WTC11 (cell line): ENCODE measurements around the gene TMEM235. TPM values are rescaled to one million over a fixed set of nuclear protein-coding genes. Genes with fewer than 3 reads are reported as not detected.
A peak's percentile ranks its signal among the peaks of the same experiment; 100 is the strongest.

Source experiments
- ATAC-seq: fragments of 200-7000 bp; cut with Tn5 transposase; 2 replicates; pipeline ENCODE4 v1.10.0; 2021; ENCODE audit warnings: mild to moderate bottlenecking, moderate library complexity
- CTCF ChIA-PET: fragments of 300-600 bp; sonication (Branson Sonifier 250); formaldehyde crosslinking; loops from one replicate; lab custom pipeline; 2021; ENCODE audit warnings: antibody characterized with exemption; lab: Charles Lee
- POLR2A ChIA-PET: fragments of 350-600 bp; sonication (Branson Sonifier 250); formaldehyde crosslinking; loops from one replicate; lab custom pipeline; 2021; ENCODE audit warnings: antibody characterized with exemption; lab: Charles Lee
- DNase-seq: peaks from one replicate; pipeline ENCODE4 v3.0.0; 2021; ENCODE audit warnings: low spot score
- H3K27ac Mint-ChIP-seq: 2 replicates; pipeline ENCODE4 v1.8.0; 2021; ENCODE audit warnings: mixed read lengths
- H3K27me3 Mint-ChIP-seq: 2 replicates; pipeline ENCODE4 v1.8.0; 2021; ENCODE audit warnings: low read depth, mild to moderate bottlenecking, moderate library complexity, mixed read lengths
- H3K36me3 Mint-ChIP-seq: 2 replicates; pipeline ENCODE4 v1.8.0; 2021; ENCODE audit warnings: mixed read lengths
- H3K4me1 Mint-ChIP-seq: 2 replicates; pipeline ENCODE4 v1.8.0; 2022; ENCODE audit warnings: mixed read lengths
- H3K4me3 Mint-ChIP-seq: 2 replicates; pipeline ENCODE4 v1.8.0; 2021; ENCODE audit warnings: mild to moderate bottlenecking, moderate library complexity, mixed read lengths
- H3K9me3 Mint-ChIP-seq: 2 replicates; pipeline ENCODE4 v1.8.0; 2021; ENCODE audit warnings: mixed read lengths
- CREM ChIP-seq: sonication (generic); formaldehyde crosslinking; IDR thresholded peaks from 2 replicates; pipeline ENCODE4 v1.8.1; 2022; ENCODE audit warnings: mild to moderate bottlenecking, missing genetic modification reagents, moderate library complexity
- E2F5 ChIP-seq: sonication (generic); formaldehyde crosslinking; IDR thresholded peaks from 2 replicates; pipeline ENCODE4 v1.8.1; 2022; ENCODE audit warnings: mild to moderate bottlenecking, moderate library complexity, missing genetic modification reagents
- EMX1 ChIP-seq: fragments of 250-450 bp; sonication (Bioruptor Pico); IDR thresholded peaks from 2 replicates; pipeline ENCODE4 v1.8.0; 2021; ENCODE audit warnings: mild to moderate bottlenecking
- ETV6 ChIP-seq: sonication (generic); formaldehyde crosslinking; IDR thresholded peaks from 2 replicates; pipeline ENCODE4 v1.8.1; 2022; ENCODE audit warnings: mild to moderate bottlenecking, missing genetic modification reagents
- FOXP1 ChIP-seq: sonication (generic); formaldehyde crosslinking; IDR thresholded peaks from 2 replicates; pipeline ENCODE4 v1.8.0; 2022; ENCODE audit warnings: missing genetic modification reagents, mild to moderate bottlenecking, moderate library complexity, borderline replicate concordance
- HMGXB4 ChIP-seq: sonication (generic); formaldehyde crosslinking; IDR thresholded peaks from 2 replicates; pipeline ENCODE4 v1.8.1; 2023; ENCODE audit warnings: mild to moderate bottlenecking, moderate library complexity, missing genetic modification reagents
- IRF2 ChIP-seq: sonication (generic); formaldehyde crosslinking; IDR thresholded peaks from 2 replicates; pipeline ENCODE4 v1.8.0; 2022; ENCODE audit warnings: low read depth, missing genetic modification reagents, borderline replicate concordance
- NFYB ChIP-seq: sonication (generic); formaldehyde crosslinking; conservative IDR thresholded peaks from 2 replicates; pipeline ENCODE4 v1.8.0; 2022; ENCODE audit warnings: low read depth, missing genetic modification reagents
- NR2C2 ChIP-seq: sonication (generic); formaldehyde crosslinking; IDR thresholded peaks from 2 replicates; pipeline ENCODE4 v1.8.0; 2022; ENCODE audit warnings: mild to moderate bottlenecking, missing genetic modification reagents
- RORB ChIP-seq: fragments of 250-450 bp; sonication (Bioruptor Pico); IDR thresholded peaks from 2 replicates; pipeline ENCODE4 v1.9.0; 2021; ENCODE audit warnings: mild to moderate bottlenecking
- SP1 ChIP-seq: sonication (generic); formaldehyde crosslinking; conservative IDR thresholded peaks from 2 replicates; pipeline ENCODE4 v1.8.1; 2022; ENCODE audit warnings: missing genetic modification reagents
- TEAD4 ChIP-seq: sonication (generic); formaldehyde crosslinking; IDR thresholded peaks from 2 replicates; pipeline ENCODE4 v1.8.0; 2022; ENCODE audit warnings: mild to moderate bottlenecking, missing genetic modification reagents
- USF1 ChIP-seq: sonication (generic); formaldehyde crosslinking; IDR thresholded peaks from 2 replicates; pipeline ENCODE4 v1.8.0; 2022; ENCODE audit warnings: mild to moderate bottlenecking, missing genetic modification reagents
- ZNF138 ChIP-seq: sonication (generic); formaldehyde crosslinking; conservative IDR thresholded peaks from 2 replicates; pipeline ENCODE4 v1.8.1; 2022; ENCODE audit warnings: mild to moderate bottlenecking, moderate library complexity, missing genetic modification reagents
- ZNF219 ChIP-seq: sonication (generic); formaldehyde crosslinking; IDR thresholded peaks from 2 replicates; pipeline ENCODE4 v1.8.0; 2023; ENCODE audit warnings: missing genetic modification reagents, mild to moderate bottlenecking, borderline replicate concordance
- ZNF232 ChIP-seq: sonication (generic); formaldehyde crosslinking; IDR thresholded peaks from 2 replicates; pipeline ENCODE4 v1.8.0; 2022; ENCODE audit warnings: mild to moderate bottlenecking, missing genetic modification reagents
- ZNF396 ChIP-seq: fragments of 250-450 bp; sonication (Bioruptor Pico); IDR thresholded peaks from 2 replicates; pipeline ENCODE4 v1.8.0; 2021; ENCODE audit warnings: mild to moderate bottlenecking, moderate library complexity, borderline replicate concordance
- ZNF423 ChIP-seq: fragments of 250-450 bp; sonication (Bioruptor Pico); IDR thresholded peaks from 2 replicates; pipeline ENCODE4 v2.1.2; 2022; ENCODE audit warnings: mild to moderate bottlenecking, moderate library complexity
- total RNA-seq: library from RNA; stranded (reverse); gene quantifications from 3 replicates; pipeline ENCODE4 v1.2.3, GENCODE V29; 2021
- TF ChIP-seq, protein P1 (sequence below): sonication (generic); formaldehyde crosslinking; IDR thresholded peaks from 2 replicates; pipeline ENCODE4 v1.8.1; 2023; ENCODE audit warnings: mild to moderate bottlenecking, missing genetic modification reagents, borderline replicate concordance
- TF ChIP-seq, protein P2 (sequence below): sonication (generic); formaldehyde crosslinking; IDR thresholded peaks from 2 replicates; pipeline ENCODE4 v1.8.1; 2022; ENCODE audit warnings: low read depth, mild to moderate bottlenecking, moderate library complexity, missing genetic modification reagents, borderline replicate concordance

The TMEM235 gene
- total RNA-seq, 1 experiment from 2014 or later: 0.24 TPM

DNA sequence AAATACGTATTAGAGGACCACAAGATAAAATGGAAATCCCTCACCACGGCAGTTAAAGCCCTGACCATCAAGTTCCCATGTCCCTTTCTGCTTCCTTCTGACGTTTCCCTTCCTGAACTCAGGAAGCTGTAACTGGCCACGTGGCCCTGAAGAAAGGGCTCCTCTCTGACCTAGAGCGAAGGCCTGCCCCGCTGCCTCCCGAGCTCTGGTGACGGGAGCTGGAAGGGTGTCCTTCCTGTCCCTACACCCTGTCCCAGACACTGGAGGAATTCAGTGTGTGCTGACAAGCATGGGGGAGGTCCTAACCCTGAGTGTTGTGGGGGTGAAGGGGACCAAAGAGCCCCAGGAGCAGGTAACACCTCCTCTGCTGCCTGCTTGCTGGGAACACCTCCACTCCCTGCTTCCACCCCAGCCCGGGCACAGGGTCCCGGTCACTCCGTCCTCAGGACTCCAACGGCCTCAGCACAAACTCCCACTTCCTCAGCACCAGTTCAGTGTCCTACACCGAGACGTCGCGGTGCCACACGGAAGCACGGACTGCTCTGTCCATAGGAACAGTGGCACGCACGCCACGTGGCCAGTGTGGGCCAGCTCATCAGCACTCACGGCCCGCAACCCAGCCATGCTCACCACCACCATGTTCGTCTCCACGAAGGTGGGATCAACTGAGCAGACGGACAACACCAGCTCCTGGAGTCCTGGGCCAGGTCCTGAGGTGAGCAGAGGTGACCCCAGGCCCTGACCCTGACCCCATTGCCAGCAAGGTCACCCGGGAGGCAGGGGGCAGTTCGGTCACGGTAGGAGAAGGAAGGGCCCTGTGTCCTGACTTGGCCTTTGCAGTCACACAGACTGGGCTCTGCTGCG, 16.9 kb downstream of the TMEM235 start:
- CTCF ChIA-PET: interaction anchor here (1.3 to 5.3 kb wide), 4 partner anchors 16 to 72 kb away, joined by 3 to 52 read pairs (median 5); no protein-coding TSS in a partner anchor
- Mint-ChIP-seq H3K27ac (peak overlapping the region; percentile 32; the same call in 1 of the 2 replicates), H3K4me1 (peaks cover 24% of the 10 kb centered on the region), H3K36me3 (peaks cover 3% of the 10 kb centered on the region; the same call in 1 of the 2 replicates), H3K4me3 (no peak overlapping the region), H3K9me3 (peaks cover 5% of the 10 kb centered on the region), H3K27me3 (no peaks in the 10 kb centered on the region)
- TF ChIP-seq HMGXB4 (CRISPR knock-in tag) (no peak), NFYB (CRISPR knock-in tag) (no peak), ZNF219 (CRISPR knock-in tag) (no peak), NR2C2 (no peak), E2F5 (CRISPR knock-in tag) (no peak), TEAD4 (CRISPR knock-in tag) (no peak), EMX1 (no peak), USF1 (CRISPR knock-in tag) (no peak), FOXP1 (CRISPR knock-in tag) (peak; percentile 72; the same call in 1 of the 2 replicates), ETV6 (CRISPR knock-in tag) (no peak), ZNF232 (CRISPR knock-in tag) (no peak)
- TF ChIP-seq, protein P1, sequence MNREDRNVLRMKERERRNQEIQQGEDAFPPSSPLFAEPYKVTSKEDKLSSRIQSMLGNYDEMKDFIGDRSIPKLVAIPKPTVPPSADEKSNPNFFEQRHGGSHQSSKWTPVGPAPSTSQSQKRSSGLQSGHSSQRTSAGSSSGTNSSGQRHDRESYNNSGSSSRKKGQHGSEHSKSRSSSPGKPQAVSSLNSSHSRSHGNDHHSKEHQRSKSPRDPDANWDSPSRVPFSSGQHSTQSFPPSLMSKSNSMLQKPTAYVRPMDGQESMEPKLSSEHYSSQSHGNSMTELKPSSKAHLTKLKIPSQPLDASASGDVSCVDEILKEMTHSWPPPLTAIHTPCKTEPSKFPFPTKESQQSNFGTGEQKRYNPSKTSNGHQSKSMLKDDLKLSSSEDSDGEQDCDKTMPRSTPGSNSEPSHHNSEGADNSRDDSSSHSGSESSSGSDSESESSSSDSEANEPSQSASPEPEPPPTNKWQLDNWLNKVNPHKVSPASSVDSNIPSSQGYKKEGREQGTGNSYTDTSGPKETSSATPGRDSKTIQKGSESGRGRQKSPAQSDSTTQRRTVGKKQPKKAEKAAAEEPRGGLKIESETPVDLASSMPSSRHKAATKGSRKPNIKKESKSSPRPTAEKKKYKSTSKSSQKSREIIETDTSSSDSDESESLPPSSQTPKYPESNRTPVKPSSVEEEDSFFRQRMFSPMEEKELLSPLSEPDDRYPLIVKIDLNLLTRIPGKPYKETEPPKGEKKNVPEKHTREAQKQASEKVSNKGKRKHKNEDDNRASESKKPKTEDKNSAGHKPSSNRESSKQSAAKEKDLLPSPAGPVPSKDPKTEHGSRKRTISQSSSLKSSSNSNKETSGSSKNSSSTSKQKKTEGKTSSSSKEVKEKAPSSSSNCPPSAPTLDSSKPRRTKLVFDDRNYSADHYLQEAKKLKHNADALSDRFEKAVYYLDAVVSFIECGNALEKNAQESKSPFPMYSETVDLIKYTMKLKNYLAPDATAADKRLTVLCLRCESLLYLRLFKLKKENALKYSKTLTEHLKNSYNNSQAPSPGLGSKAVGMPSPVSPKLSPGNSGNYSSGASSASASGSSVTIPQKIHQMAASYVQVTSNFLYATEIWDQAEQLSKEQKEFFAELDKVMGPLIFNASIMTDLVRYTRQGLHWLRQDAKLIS (CRISPR knock-in tag): no peak
- TF ChIP-seq, protein P2, sequence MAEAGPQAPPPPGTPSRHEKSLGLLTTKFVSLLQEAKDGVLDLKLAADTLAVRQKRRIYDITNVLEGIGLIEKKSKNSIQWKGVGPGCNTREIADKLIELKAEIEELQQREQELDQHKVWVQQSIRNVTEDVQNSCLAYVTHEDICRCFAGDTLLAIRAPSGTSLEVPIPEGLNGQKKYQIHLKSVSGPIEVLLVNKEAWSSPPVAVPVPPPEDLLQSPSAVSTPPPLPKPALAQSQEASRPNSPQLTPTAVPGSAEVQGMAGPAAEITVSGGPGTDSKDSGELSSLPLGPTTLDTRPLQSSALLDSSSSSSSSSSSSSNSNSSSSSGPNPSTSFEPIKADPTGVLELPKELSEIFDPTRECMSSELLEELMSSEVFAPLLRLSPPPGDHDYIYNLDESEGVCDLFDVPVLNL (CRISPR knock-in tag): 0 out of 2 replicates have a peak, but pooled peaks have one; percentile 30
- DNase-seq: no peak
- ATAC-seq: no peak
- POLR2A ChIA-PET: no interaction called here

DNA sequence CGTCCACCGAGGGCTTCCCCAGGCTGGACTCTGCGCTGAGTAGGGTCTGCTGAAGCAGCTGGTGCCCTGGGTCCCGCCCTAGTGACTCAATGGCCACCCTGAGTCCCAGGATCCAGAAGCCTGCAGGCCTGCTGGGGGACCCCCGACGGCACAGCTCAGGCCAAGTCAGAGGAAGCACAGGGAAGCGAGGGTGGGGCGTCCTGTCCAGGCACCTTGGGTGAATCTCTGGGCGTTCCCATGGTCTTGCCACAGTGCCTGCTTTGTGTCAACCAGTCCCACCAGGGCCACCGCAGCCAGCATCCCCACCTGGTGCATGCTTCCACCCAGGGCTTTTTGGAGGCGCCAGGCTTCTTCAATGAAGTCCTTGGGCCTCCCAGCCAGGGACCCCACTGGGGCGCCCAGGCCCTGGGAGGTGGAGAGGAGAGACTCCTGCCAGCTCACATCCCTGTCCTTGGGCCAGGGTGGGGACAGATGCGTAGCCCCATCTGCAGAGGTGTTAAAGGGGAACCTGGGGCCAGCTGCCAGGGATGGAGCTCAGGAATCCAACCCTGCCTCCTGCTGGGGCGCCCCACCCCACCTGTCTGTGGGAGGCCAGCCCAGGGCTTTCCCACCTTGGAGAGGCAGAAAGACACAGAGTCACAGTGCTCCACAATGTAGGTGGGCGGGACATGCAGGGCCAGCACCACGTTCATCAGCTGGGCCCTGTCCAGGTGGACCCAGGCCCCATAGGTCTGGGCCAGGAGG, 17.8 kb downstream of the TMEM235 start:
- Mint-ChIP-seq H3K27me3 (no peaks in the 10 kb centered on the region), H3K27ac (no peak overlapping the region), H3K4me3 (no peak overlapping the region), H3K36me3 (peaks cover 3% of the 10 kb centered on the region; the same call in 1 of the 2 replicates), H3K4me1 (peaks cover 28% of the 10 kb centered on the region), H3K9me3 (peaks cover 5% of the 10 kb centered on the region)
- DNase-seq: no peak
- no peak for TF ChIP-seq ZNF423 (CRISPR knock-in tag)
- TF ChIP-seq ZNF138 (CRISPR knock-in tag): no peak
- no peak for TF ChIP-seq SP1
- TF ChIP-seq CREM (CRISPR knock-in tag): no peak
- no peak for TF ChIP-seq ZNF396 (CRISPR knock-in tag)
- no peak for TF ChIP-seq EMX1
- TF ChIP-seq FOXP1 (CRISPR knock-in tag): no peak
- no peak for TF ChIP-seq RORB (CRISPR knock-in tag)
- TF ChIP-seq IRF2 (CRISPR knock-in tag): no peak
- CTCF ChIA-PET: interaction anchor here (0.8 to 5.3 kb wide), 17 partner anchors 12 to 311 kb away, joined by 3 to 52 read pairs (median 10); partner anchors contain the start of genes AFMID, BIRC5, TK1 and TMC8
- POLR2A ChIA-PET: no interaction called here
- no peak for ATAC-seq
